GM12873 (cell line): ENCODE measurements around the gene CCSER1.

Experiments
- CTCF ChIP-seq: IDR thresholded peaks from 2 replicates; pipeline ENCODE4 v1.5.1; 2012; ENCODE audit warnings: low read depth, mild to moderate bottlenecking, moderate library complexity, low read length, control low read depth; ENCODE audit not compliant: insufficient read depth; ENCODE audit errors: missing control alignments

CCSER1 gene

GRCh38 chr4:90695411-90695810 lies 568.2 kb downstream of the CCSER1 start:
- TF ChIP-seq CTCF, result no peak

- no peak for TF ChIP-seq CTCF
These were observed 588.0 kb downstream of the CCSER1 start for GRCh38 chr4:90715242-90715641.

- TF ChIP-seq CTCF, result no peak
These were observed 591.7 kb downstream of the CCSER1 start for GRCh38 chr4:90718931-90719330.

- TF ChIP-seq CTCF, result no peak
These were observed 600.7 kb downstream of the CCSER1 start for GRCh38 chr4:90727938-90728337.

- TF ChIP-seq CTCF, result no peak
These were observed 603.6 kb downstream of the CCSER1 start for GRCh38 chr4:90730752-90731151.

- TF ChIP-seq CTCF, result no peak
These were observed 606.0 kb downstream of the CCSER1 start for GRCh38 chr4:90733211-90733610.

GRCh38 chr4:90745176-90745575 lies 618.0 kb downstream of the CCSER1 start:
- no peak for TF ChIP-seq CTCF
